HEK293 (cell line): ENCODE measurements around the gene KCNJ5.
A peak's percentile ranks its signal among the peaks of the same experiment; 100 is the strongest.

Experiments used
- IKZF3 ChIP-seq: fragments of 450-650 bp; IDR thresholded peaks from 2 replicates; pipeline ENCODE4 v1.5.0; 2018; ENCODE audit warnings: missing biosample characterization, mild to moderate bottlenecking, missing genetic modification characterization, moderate library complexity
- MZF1 ChIP-seq: fragments of 450-650 bp; formaldehyde crosslinking; IDR thresholded peaks from 2 replicates; pipeline ENCODE4 v1.5.1; 2017; ENCODE audit warnings: missing biosample characterization, missing genetic modification characterization, borderline replicate concordance
- ZBTB20 ChIP-seq: fragments of 450-650 bp; formaldehyde crosslinking; IDR thresholded peaks from 2 replicates; pipeline ENCODE4 v1.5.1; 2016; ENCODE audit warnings: missing biosample characterization, missing genetic modification characterization
- ZEB2 ChIP-seq: fragments of 450-650 bp; formaldehyde crosslinking; IDR thresholded peaks from 2 replicates; pipeline ENCODE4 v1.5.1; 2016; ENCODE audit warnings: missing biosample characterization, missing genetic modification characterization
- ZFHX2 ChIP-seq: fragments of 450-650 bp; formaldehyde crosslinking; conservative IDR thresholded peaks from 2 replicates; pipeline ENCODE4 v1.5.1; 2016; ENCODE audit warnings: missing biosample characterization, missing genetic modification characterization
- ZNF121 ChIP-seq: fragments of 450-650 bp; formaldehyde crosslinking; IDR thresholded peaks from 2 replicates; pipeline ENCODE4 v1.5.1; 2016; ENCODE audit warnings: missing biosample characterization, missing genetic modification characterization
- ZNF155 ChIP-seq: fragments of 450-650 bp; formaldehyde crosslinking; IDR thresholded peaks from 2 replicates; pipeline ENCODE4 v1.5.1; 2016; ENCODE audit warnings: missing biosample characterization, missing genetic modification characterization
- ZNF169 ChIP-seq: fragments of 450-650 bp; formaldehyde crosslinking; IDR thresholded peaks from 2 replicates; pipeline ENCODE4 v1.5.1; 2016; ENCODE audit warnings: missing biosample characterization, missing genetic modification characterization
- ZNF2 ChIP-seq: fragments of 450-650 bp; formaldehyde crosslinking; IDR thresholded peaks from 2 replicates; pipeline ENCODE4 v1.5.1; 2016; ENCODE audit warnings: missing biosample characterization, missing genetic modification characterization
- ZNF302 ChIP-seq: fragments of 450-650 bp; formaldehyde crosslinking; IDR thresholded peaks from 2 replicates; pipeline ENCODE4 v1.5.1; 2016; ENCODE audit warnings: missing biosample characterization, missing genetic modification characterization, low read depth
- ZNF335 ChIP-seq: fragments of 450-650 bp; formaldehyde crosslinking; conservative IDR thresholded peaks from 2 replicates; pipeline ENCODE4 v1.5.1; 2016; ENCODE audit warnings: missing biosample characterization, missing genetic modification characterization
- ZNF341 ChIP-seq: fragments of 450-650 bp; formaldehyde crosslinking; IDR thresholded peaks from 2 replicates; pipeline ENCODE4; 2016; ENCODE audit warnings: low read depth, missing biosample characterization, missing genetic modification characterization
- ZNF501 ChIP-seq: fragments of 450-650 bp; formaldehyde crosslinking; IDR thresholded peaks from 2 replicates; pipeline ENCODE4 v1.5.1; 2016; ENCODE audit warnings: missing biosample characterization, missing genetic modification characterization
- ZNF521 ChIP-seq: fragments of 450-650 bp; formaldehyde crosslinking; IDR thresholded peaks from 2 replicates; pipeline ENCODE4 v1.5.1; 2017; ENCODE audit warnings: missing biosample characterization, mild to moderate bottlenecking, missing genetic modification characterization
- ZNF530 ChIP-seq: fragments of 450-650 bp; formaldehyde crosslinking; IDR thresholded peaks from 2 replicates; pipeline ENCODE4 v1.5.1; 2016; ENCODE audit warnings: low read depth, missing biosample characterization, missing genetic modification characterization
- ZNF548 ChIP-seq: fragments of 450-650 bp; formaldehyde crosslinking; IDR thresholded peaks from 2 replicates; pipeline ENCODE4 v1.5.1; 2016; ENCODE audit warnings: missing biosample characterization, missing genetic modification characterization
- ZNF561 ChIP-seq: fragments of 450-650 bp; IDR thresholded peaks from 2 replicates; pipeline ENCODE4 v1.5.1; 2018; ENCODE audit warnings: missing biosample characterization, missing genetic modification characterization, borderline replicate concordance
- ZNF623 ChIP-seq: fragments of 450-650 bp; formaldehyde crosslinking; IDR thresholded peaks from 2 replicates; pipeline ENCODE4 v1.5.1; 2016; ENCODE audit warnings: missing biosample characterization, missing genetic modification characterization
- ZNF747 ChIP-seq: fragments of 450-650 bp; formaldehyde crosslinking; IDR thresholded peaks from 2 replicates; pipeline ENCODE4 v1.5.1; 2016; ENCODE audit warnings: missing biosample characterization, missing genetic modification characterization
- ZNF777 ChIP-seq: fragments of 450-650 bp; formaldehyde crosslinking; IDR thresholded peaks from 2 replicates; pipeline ENCODE4 v1.5.1; 2017; ENCODE audit warnings: missing biosample characterization, missing genetic modification characterization, borderline replicate concordance
- ZNF837 ChIP-seq: fragments of 450-650 bp; formaldehyde crosslinking; IDR thresholded peaks from 2 replicates; pipeline ENCODE4 v1.5.1; 2016; ENCODE audit warnings: missing biosample characterization, missing genetic modification characterization
- ZSCAN16 ChIP-seq: fragments of 450-650 bp; formaldehyde crosslinking; IDR thresholded peaks from 2 replicates; pipeline ENCODE4 v1.5.1; 2016; ENCODE audit warnings: missing biosample characterization, missing genetic modification characterization
- ZSCAN23 ChIP-seq: fragments of 450-650 bp; formaldehyde crosslinking; IDR thresholded peaks from 2 replicates; pipeline ENCODE4 v1.5.1; 2016; ENCODE audit warnings: missing biosample characterization, missing genetic modification characterization
- TF ChIP-seq, protein P1 (sequence below): fragments of 450-650 bp; formaldehyde crosslinking; IDR thresholded peaks from 2 replicates; pipeline ENCODE4 v1.5.1; 2017; ENCODE audit warnings: missing biosample characterization, missing genetic modification characterization
- TF ChIP-seq, protein P2 (sequence below): fragments of 450-650 bp; formaldehyde crosslinking; IDR thresholded peaks from 2 replicates; pipeline ENCODE4 v1.5.1; 2016; ENCODE audit warnings: missing biosample characterization, missing genetic modification characterization, borderline replicate concordance
- TF ChIP-seq, protein P3 (sequence below): fragments of 450-650 bp; formaldehyde crosslinking; IDR thresholded peaks from 2 replicates; pipeline ENCODE4 v1.5.1; 2016; ENCODE audit warnings: missing biosample characterization, missing genetic modification characterization
- TF ChIP-seq, protein P4 (sequence below): sonication (generic); formaldehyde crosslinking; IDR thresholded peaks from 2 replicates; pipeline ENCODE4 v1.8.1; 2022; ENCODE audit warnings: mild to moderate bottlenecking, moderate library complexity, missing genetic modification reagents
- TF ChIP-seq, protein P5 (sequence below): fragments of 450-650 bp; formaldehyde crosslinking; IDR thresholded peaks from 2 replicates; pipeline ENCODE4 v1.5.1; 2017; ENCODE audit warnings: missing biosample characterization, missing genetic modification characterization
- TF ChIP-seq, protein P6 (sequence below): fragments of 450-650 bp; formaldehyde crosslinking; conservative IDR thresholded peaks from 2 replicates; pipeline ENCODE4 v1.5.1; 2016; ENCODE audit warnings: low read depth, missing biosample characterization, missing genetic modification characterization

Gene KCNJ5

DNA sequence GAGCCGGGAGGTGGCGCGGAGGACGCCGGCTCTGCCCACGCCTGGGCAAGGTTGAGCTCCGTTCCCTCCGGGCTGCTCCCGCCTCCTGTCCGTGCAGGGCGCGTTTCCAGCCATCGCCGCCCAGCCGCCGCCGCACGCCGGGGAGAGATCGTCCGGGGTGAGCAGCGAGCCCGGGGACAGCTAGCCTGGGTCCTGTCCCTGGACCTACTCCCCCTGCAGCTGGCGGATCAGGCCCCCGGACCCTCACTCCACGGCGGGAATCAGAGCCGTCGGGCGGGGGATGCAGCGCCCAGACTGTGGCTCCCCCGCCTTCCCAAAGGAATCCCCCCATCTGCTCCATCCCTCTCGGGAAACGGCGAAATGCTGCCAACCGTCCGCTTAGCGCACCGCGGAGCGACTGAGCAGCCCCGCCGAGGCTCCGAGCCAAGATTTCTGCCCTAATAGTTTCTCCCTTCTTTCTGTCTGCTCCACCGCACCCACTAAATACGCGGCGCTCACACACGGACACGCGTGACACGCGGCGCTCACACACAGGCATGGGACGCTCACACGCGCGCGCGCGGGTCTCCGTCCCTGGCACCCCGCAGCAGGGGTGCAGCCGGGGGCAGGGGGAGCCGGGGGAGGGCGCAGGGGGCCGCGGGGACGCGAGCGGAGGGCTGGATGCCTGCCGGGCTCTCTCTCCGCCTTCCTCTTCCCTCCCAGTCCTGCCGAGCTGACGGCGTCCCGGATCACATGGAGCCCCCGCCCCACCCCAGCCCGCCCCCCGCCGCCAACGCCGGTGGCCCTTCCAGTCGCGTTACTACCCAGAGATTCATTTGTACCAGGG is at the start of gene KCNJ5 (continued):
- TF ChIP-seq ZNF837 (no peak), ZNF623 (no peak), ZNF548 (tag by site-specific recombination) (no peak), ZNF777 (tag by site-specific recombination) (peak; percentile 81; the same call in 1 of the 2 replicates), MZF1 (peak; percentile 94), ZEB2 (tag by site-specific recombination) (0 out of 2 replicates have a peak, but pooled peaks have one; percentile 26), ZSCAN16 (tag by site-specific recombination) (no peak), ZNF335 (tag by site-specific recombination) (peak; percentile 98), ZFHX2 (tag by site-specific recombination) (peak; percentile 59), ZBTB20 (peak; percentile 55; the same call in 1 of the 2 replicates), ZNF521 (tag by site-specific recombination) (no peak), ZNF561 (tag by site-specific recombination) (no peak), ZNF2 (tag by site-specific recombination) (0 out of 2 replicates have a peak, but pooled peaks have one; percentile 34), ZNF121 (tag by site-specific recombination) (no peak), ZNF747 (tag by site-specific recombination) (no peak), ZSCAN23 (no peak), ZNF530 (no peak), ZNF302 (tag by site-specific recombination) (no peak), IKZF3 (tag by site-specific recombination) (0 out of 2 replicates have a peak, but pooled peaks have one; percentile 39), ZNF341 (tag by site-specific recombination) (peak; percentile 77), ZNF155 (tag by site-specific recombination) (no peak), ZNF501 (no peak), ZNF169 (tag by site-specific recombination) (no peak)
- TF ChIP-seq, protein P1, sequence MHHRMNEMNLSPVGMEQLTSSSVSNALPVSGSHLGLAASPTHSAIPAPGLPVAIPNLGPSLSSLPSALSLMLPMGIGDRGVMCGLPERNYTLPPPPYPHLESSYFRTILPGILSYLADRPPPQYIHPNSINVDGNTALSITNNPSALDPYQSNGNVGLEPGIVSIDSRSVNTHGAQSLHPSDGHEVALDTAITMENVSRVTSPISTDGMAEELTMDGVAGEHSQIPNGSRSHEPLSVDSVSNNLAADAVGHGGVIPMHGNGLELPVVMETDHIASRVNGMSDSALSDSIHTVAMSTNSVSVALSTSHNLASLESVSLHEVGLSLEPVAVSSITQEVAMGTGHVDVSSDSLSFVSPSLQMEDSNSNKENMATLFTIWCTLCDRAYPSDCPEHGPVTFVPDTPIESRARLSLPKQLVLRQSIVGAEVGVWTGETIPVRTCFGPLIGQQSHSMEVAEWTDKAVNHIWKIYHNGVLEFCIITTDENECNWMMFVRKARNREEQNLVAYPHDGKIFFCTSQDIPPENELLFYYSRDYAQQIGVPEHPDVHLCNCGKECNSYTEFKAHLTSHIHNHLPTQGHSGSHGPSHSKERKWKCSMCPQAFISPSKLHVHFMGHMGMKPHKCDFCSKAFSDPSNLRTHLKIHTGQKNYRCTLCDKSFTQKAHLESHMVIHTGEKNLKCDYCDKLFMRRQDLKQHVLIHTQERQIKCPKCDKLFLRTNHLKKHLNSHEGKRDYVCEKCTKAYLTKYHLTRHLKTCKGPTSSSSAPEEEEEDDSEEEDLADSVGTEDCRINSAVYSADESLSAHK (tag by site-specific recombination), result no peak
- TF ChIP-seq, protein P2, sequence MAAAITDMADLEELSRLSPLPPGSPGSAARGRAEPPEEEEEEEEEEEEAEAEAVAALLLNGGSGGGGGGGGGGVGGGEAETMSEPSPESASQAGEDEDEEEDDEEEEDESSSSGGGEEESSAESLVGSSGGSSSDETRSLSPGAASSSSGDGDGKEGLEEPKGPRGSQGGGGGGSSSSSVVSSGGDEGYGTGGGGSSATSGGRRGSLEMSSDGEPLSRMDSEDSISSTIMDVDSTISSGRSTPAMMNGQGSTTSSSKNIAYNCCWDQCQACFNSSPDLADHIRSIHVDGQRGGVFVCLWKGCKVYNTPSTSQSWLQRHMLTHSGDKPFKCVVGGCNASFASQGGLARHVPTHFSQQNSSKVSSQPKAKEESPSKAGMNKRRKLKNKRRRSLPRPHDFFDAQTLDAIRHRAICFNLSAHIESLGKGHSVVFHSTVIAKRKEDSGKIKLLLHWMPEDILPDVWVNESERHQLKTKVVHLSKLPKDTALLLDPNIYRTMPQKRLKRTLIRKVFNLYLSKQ (tag by site-specific recombination), result no peak
- TF ChIP-seq, protein P3, sequence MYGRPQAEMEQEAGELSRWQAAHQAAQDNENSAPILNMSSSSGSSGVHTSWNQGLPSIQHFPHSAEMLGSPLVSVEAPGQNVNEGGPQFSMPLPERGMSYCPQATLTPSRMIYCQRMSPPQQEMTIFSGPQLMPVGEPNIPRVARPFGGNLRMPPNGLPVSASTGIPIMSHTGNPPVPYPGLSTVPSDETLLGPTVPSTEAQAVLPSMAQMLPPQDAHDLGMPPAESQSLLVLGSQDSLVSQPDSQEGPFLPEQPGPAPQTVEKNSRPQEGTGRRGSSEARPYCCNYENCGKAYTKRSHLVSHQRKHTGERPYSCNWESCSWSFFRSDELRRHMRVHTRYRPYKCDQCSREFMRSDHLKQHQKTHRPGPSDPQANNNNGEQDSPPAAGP (tag by site-specific recombination), result no peak
- TF ChIP-seq, protein P4, sequence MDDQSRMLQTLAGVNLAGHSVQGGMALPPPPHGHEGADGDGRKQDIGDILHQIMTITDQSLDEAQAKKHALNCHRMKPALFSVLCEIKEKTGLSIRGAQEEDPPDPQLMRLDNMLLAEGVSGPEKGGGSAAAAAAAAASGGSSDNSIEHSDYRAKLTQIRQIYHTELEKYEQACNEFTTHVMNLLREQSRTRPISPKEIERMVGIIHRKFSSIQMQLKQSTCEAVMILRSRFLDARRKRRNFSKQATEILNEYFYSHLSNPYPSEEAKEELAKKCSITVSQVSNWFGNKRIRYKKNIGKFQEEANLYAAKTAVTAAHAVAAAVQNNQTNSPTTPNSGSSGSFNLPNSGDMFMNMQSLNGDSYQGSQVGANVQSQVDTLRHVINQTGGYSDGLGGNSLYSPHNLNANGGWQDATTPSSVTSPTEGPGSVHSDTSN, result 0 out of 2 replicates have a peak, but pooled peaks have one; percentile 60
- TF ChIP-seq, protein P5, sequence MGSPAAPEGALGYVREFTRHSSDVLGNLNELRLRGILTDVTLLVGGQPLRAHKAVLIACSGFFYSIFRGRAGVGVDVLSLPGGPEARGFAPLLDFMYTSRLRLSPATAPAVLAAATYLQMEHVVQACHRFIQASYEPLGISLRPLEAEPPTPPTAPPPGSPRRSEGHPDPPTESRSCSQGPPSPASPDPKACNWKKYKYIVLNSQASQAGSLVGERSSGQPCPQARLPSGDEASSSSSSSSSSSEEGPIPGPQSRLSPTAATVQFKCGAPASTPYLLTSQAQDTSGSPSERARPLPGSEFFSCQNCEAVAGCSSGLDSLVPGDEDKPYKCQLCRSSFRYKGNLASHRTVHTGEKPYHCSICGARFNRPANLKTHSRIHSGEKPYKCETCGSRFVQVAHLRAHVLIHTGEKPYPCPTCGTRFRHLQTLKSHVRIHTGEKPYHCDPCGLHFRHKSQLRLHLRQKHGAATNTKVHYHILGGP (tag by site-specific recombination), result no peak
- TF ChIP-seq, protein P6, sequence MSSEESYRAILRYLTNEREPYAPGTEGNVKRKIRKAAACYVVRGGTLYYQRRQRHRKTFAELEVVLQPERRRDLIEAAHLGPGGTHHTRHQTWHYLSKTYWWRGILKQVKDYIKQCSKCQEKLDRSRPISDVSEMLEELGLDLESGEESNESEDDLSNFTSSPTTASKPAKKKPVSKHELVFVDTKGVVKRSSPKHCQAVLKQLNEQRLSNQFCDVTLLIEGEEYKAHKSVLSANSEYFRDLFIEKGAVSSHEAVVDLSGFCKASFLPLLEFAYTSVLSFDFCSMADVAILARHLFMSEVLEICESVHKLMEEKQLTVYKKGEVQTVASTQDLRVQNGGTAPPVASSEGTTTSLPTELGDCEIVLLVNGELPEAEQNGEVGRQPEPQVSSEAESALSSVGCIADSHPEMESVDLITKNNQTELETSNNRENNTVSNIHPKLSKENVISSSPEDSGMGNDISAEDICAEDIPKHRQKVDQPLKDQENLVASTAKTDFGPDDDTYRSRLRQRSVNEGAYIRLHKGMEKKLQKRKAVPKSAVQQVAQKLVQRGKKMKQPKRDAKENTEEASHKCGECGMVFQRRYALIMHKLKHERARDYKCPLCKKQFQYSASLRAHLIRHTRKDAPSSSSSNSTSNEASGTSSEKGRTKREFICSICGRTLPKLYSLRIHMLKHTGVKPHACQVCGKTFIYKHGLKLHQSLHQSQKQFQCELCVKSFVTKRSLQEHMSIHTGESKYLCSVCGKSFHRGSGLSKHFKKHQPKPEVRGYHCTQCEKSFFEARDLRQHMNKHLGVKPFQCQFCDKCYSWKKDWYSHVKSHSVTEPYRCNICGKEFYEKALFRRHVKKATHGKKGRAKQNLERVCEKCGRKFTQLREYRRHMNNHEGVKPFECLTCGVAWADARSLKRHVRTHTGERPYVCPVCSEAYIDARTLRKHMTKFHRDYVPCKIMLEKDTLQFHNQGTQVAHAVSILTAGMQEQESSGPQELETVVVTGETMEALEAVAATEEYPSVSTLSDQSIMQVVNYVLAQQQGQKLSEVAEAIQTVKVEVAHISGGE, result 0 out of 2 replicates have a peak, but pooled peaks have one; percentile 20
